NK-92 (cell line): ENCODE results near the gene LTB4R2.

Experiments
- DNase-seq: peaks from one replicate; lab custom pipeline; 2025; ENCODE audit not compliant: unreplicated experiment; lab: John Stamatoyannopoulos, UW

Gene LTB4R2

GRCh38 chr14:24309538-24310264 is at the start of gene LTB4R2:
LTB4R2 (plus strand) TSS chr14:24310140; CDS start chr14:24310665, 525 bp downstream.
- no peak for DNase-seq

- DNase-seq = no peak
Observed at GRCh38 chr14:24260780-24261157, 49.2 kb upstream of the LTB4R2 start.

- no peak for DNase-seq
Observed at GRCh38 chr14:24261256-24261968, 48.5 kb upstream of the LTB4R2 start.

GRCh38 chr14:24261969-24262327 is 48.0 kb upstream of the LTB4R2 start:
- no peak for DNase-seq

GRCh38 chr14:24262821-24263733 is 46.9 kb upstream of the LTB4R2 start, which contains the start of gene TGM1:
TGM1 (minus strand) TSS chr14:24263177; CDS start chr14:24262352, 825 bp downstream.
- no peak for DNase-seq

- no peak for DNase-seq
Observed at GRCh38 chr14:24263848-24264247, 46.1 kb upstream of the LTB4R2 start.

GRCh38 chr14:24264298-24264697 is 45.6 kb upstream of the LTB4R2 start:
- DNase-seq = no peak

- DNase-seq = no peak
Observed at GRCh38 chr14:24266344-24267244, 43.3 kb upstream of the LTB4R2 start.

- DNase-seq = no peak
Observed at GRCh38 chr14:24267516-24267915, 42.4 kb upstream of the LTB4R2 start.

GRCh38 chr14:24268225-24268624 is 41.7 kb upstream of the LTB4R2 start:
- DNase-seq = no peak

GRCh38 chr14:24269368-24269767 is 40.6 kb upstream of the LTB4R2 start:
- DNase-seq = no peak

GRCh38 chr14:24269910-24270536 is 39.9 kb upstream of the LTB4R2 start:
- DNase-seq = no peak

- DNase-seq = no peak
Observed at GRCh38 chr14:24270537-24271133, 39.3 kb upstream of the LTB4R2 start.

GRCh38 chr14:24271134-24271833 is 38.7 kb upstream of the LTB4R2 start, which contains the start of gene RABGGTA:
RABGGTA (minus strand) TSS chr14:24271597; CDS start chr14:24271115, 482 bp downstream.
- DNase-seq = peak; percentile 64

- DNase-seq = no peak
Observed at GRCh38 chr14:24271834-24272263, 38.1 kb upstream of the LTB4R2 start.

GRCh38 chr14:24272467-24272866 is 37.5 kb upstream of the LTB4R2 start:
- DNase-seq = no peak

- DNase-seq = no peak
Observed at GRCh38 chr14:24273422-24273998, 36.4 kb upstream of the LTB4R2 start.

- DNase-seq = no peak
Observed at GRCh38 chr14:24274101-24274543, 35.8 kb upstream of the LTB4R2 start.
